GM10847 (cell line): ENCODE results near the gene EML6.

Source experiments
- POLR2A ChIP-seq: IDR thresholded peaks from 2 replicates; pipeline ENCODE4 v1.6.1; 2011; ENCODE audit not compliant: insufficient read length; ENCODE audit errors: extremely low read depth

Gene EML6

GRCh38 chr2:54803783-54804751 is 80.6 kb downstream of the EML6 start:
- TF ChIP-seq POLR2A: no peak

- no peak for TF ChIP-seq POLR2A
Measured at GRCh38 chr2:54805255-54805654, 81.8 kb downstream of the EML6 start.

- no peak for TF ChIP-seq POLR2A
Measured at GRCh38 chr2:54806975-54807374, 83.5 kb downstream of the EML6 start.

GRCh38 chr2:54808661-54809060 is 85.2 kb downstream of the EML6 start:
- no peak for TF ChIP-seq POLR2A

GRCh38 chr2:54809819-54810218 is 86.4 kb downstream of the EML6 start:
- TF ChIP-seq POLR2A: no peak

- TF ChIP-seq POLR2A: no peak
Measured at GRCh38 chr2:54810246-54810645, 86.8 kb downstream of the EML6 start.

- TF ChIP-seq POLR2A: no peak
Measured at GRCh38 chr2:54813584-54813983, 90.1 kb downstream of the EML6 start.

GRCh38 chr2:54814389-54815147 is 91.1 kb downstream of the EML6 start:
- TF ChIP-seq POLR2A: no peak

- TF ChIP-seq POLR2A: no peak
Measured at GRCh38 chr2:54815148-54815539, 91.7 kb downstream of the EML6 start.

- TF ChIP-seq POLR2A: no peak
Measured at GRCh38 chr2:54818226-54818625, 94.8 kb downstream of the EML6 start.

- no peak for TF ChIP-seq POLR2A
Measured at GRCh38 chr2:54820558-54820957, 97.1 kb downstream of the EML6 start.

- no peak for TF ChIP-seq POLR2A
Measured at GRCh38 chr2:54824567-54824966, 101.1 kb downstream of the EML6 start.

- TF ChIP-seq POLR2A: no peak
Measured at GRCh38 chr2:54830546-54830945, 107.1 kb downstream of the EML6 start.

- no peak for TF ChIP-seq POLR2A
Measured at GRCh38 chr2:54831480-54831879, 108.0 kb downstream of the EML6 start.

- no peak for TF ChIP-seq POLR2A
Measured at GRCh38 chr2:54834721-54835120, 111.3 kb downstream of the EML6 start.

- no peak for TF ChIP-seq POLR2A
Measured at GRCh38 chr2:54836477-54836876, 113.0 kb downstream of the EML6 start.
